H1 (cell line): ENCODE results near the gene HSD17B8. TPM values are rescaled to one million over a fixed set of nuclear protein-coding genes. Genes with fewer than 3 reads are reported as not detected.
A peak's percentile ranks its signal among the peaks of the same experiment; 100 is the strongest.

Experiments
- CHD1 ChIP-seq: IDR thresholded peaks from 2 replicates; pipeline ENCODE4 v1.6.1; 2012; ENCODE audit warnings: low read depth, low read length, improper control_type of control experiment
- CTBP2 ChIP-seq: IDR thresholded peaks from 2 replicates; pipeline ENCODE4 v1.7.0; 2011; ENCODE audit warnings: borderline replicate concordance, mild to moderate bottlenecking, moderate library complexity, mixed read lengths, low read length; ENCODE audit not compliant: insufficient read depth, insufficient read length
- HDAC2 ChIP-seq, 2 experiments: fragments of 300-600 bp in 1 of 2; sonication (generic) in 1 of 2; IDR thresholded peaks; 2 replicates each; pipeline ENCODE4 v1.6.1; 2011 to 2012; ENCODE audit warnings: low read depth in 2 of 2, low read length in 2 of 2, mild to moderate bottlenecking in 2 of 2, moderate library complexity in 2 of 2, borderline replicate concordance in 1 of 2, inconsistent platforms in 1 of 2
- JUN ChIP-seq: IDR thresholded peaks from 2 replicates; pipeline ENCODE4 v1.6.1; 2011; ENCODE audit warnings: low read depth, mild to moderate bottlenecking, improper control_type of control experiment, low read length
- POLR2A ChIP-seq, 2 experiments: IDR thresholded peaks; 1 replicate in 1 of 2; 2 replicates in 1 of 2; pipeline ENCODE4 v1.6.1; 2011; ENCODE audit warnings: low read depth in 2 of 2, low read length in 2 of 2, mild to moderate bottlenecking in 2 of 2; ENCODE audit errors: control extremely low read depth in 1 of 2
- POU5F1 ChIP-seq: IDR thresholded peaks from 2 replicates; pipeline ENCODE4 v1.6.1; 2011; ENCODE audit warnings: low read depth, mild to moderate bottlenecking, low read length, moderate library complexity
- RFX5 ChIP-seq: IDR thresholded peaks from 2 replicates; pipeline ENCODE4 v1.6.1; 2011; ENCODE audit warnings: low read depth, low read length, improper control_type of control experiment, borderline replicate concordance
- SIX5 ChIP-seq: IDR thresholded peaks from 2 replicates; pipeline ENCODE4 v1.6.1; 2011; ENCODE audit warnings: mild to moderate bottlenecking, low read depth, low read length
- ZNF274 ChIP-seq: IDR thresholded peaks from 2 replicates; pipeline ENCODE4 v1.7.0; 2012; ENCODE audit warnings: low read length, borderline replicate concordance; ENCODE audit errors: extremely low read depth
- polyA plus RNA-seq, 7 experiments: library from polyadenylated mRNA; depleted of rRNA in 3 of 7; stranded (reverse) in 5 of 7; unstranded in 2 of 7; fragments of >200 nt in 5 of 7; fragments of 200-250 nt in 2 of 7; gene quantifications; 1 replicate in 5 of 7; 2 replicates in 1 of 7; 4 replicates in 1 of 7; pipeline versions ENCODE4 v1.2.1 to v1.2.3, GENCODE V29; 2011 to 2013; ENCODE audit warnings: missing spikeins in 2 of 7, mixed read lengths in 2 of 7
- total RNA-seq: library from RNA; stranded (reverse); fragmentation: NEBNext Ultra II Directional; extraction: Animal tissue kit (Norgen Biotek cat#: 25700); gene quantifications from 2 replicates; pipeline ENCODE4 v1.2.1, GENCODE V29; 2021
- TF ChIP-seq, protein P1 (sequence below): fragments of 300-600 bp; sonication (generic); IDR thresholded peaks from 2 replicates; pipeline ENCODE4 v1.7.1; 2012; ENCODE audit warnings: low read length, moderate library complexity, mild to moderate bottlenecking, inconsistent platforms; ENCODE audit not compliant: insufficient replicate concordance

Gene HSD17B8
- total and polyA plus RNA-seq, 2 of the 8 experiments (the other 6 are each of a cell fraction or from before 2014, with no cell fraction given), result 3.3 to 17.1 TPM

DNA sequence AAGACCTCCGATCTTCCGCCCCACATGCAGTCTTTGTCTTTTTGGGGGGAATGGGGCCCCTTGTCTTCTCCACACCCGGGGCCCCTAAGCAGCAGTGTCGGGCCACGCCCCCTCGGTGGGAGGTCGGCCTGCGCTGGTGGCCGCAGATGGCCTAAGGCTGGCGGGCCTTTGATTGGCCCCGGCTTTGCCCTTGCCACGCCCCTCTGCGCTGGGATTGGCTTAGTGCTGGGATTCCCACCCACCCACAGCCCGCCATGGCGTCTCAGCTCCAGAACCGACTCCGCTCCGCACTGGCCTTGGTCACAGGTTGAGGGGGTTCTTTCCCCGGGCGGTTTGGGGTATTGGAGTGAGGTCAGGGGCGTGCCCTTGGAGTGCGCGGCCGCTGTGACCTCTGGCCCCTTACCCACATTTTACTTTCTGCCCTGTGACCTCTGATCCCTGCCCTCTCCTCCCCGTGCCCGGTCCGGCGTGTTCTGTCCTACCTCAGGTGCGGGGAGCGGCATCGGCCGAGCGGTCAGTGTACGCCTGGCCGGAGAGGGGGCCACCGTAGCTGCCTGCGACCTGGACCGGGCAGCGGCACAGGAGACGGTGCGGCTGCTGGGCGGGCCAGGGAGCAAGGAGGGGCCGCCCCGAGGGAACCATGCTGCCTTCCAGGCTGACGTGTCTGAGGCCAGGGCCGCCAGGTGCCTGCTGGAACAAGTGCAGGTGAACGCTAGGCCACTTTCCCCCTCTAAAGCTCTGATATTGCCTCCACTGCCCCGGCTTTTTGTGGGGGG is at the start of gene HSD17B8 (continued):
- TF ChIP-seq, protein P1, sequence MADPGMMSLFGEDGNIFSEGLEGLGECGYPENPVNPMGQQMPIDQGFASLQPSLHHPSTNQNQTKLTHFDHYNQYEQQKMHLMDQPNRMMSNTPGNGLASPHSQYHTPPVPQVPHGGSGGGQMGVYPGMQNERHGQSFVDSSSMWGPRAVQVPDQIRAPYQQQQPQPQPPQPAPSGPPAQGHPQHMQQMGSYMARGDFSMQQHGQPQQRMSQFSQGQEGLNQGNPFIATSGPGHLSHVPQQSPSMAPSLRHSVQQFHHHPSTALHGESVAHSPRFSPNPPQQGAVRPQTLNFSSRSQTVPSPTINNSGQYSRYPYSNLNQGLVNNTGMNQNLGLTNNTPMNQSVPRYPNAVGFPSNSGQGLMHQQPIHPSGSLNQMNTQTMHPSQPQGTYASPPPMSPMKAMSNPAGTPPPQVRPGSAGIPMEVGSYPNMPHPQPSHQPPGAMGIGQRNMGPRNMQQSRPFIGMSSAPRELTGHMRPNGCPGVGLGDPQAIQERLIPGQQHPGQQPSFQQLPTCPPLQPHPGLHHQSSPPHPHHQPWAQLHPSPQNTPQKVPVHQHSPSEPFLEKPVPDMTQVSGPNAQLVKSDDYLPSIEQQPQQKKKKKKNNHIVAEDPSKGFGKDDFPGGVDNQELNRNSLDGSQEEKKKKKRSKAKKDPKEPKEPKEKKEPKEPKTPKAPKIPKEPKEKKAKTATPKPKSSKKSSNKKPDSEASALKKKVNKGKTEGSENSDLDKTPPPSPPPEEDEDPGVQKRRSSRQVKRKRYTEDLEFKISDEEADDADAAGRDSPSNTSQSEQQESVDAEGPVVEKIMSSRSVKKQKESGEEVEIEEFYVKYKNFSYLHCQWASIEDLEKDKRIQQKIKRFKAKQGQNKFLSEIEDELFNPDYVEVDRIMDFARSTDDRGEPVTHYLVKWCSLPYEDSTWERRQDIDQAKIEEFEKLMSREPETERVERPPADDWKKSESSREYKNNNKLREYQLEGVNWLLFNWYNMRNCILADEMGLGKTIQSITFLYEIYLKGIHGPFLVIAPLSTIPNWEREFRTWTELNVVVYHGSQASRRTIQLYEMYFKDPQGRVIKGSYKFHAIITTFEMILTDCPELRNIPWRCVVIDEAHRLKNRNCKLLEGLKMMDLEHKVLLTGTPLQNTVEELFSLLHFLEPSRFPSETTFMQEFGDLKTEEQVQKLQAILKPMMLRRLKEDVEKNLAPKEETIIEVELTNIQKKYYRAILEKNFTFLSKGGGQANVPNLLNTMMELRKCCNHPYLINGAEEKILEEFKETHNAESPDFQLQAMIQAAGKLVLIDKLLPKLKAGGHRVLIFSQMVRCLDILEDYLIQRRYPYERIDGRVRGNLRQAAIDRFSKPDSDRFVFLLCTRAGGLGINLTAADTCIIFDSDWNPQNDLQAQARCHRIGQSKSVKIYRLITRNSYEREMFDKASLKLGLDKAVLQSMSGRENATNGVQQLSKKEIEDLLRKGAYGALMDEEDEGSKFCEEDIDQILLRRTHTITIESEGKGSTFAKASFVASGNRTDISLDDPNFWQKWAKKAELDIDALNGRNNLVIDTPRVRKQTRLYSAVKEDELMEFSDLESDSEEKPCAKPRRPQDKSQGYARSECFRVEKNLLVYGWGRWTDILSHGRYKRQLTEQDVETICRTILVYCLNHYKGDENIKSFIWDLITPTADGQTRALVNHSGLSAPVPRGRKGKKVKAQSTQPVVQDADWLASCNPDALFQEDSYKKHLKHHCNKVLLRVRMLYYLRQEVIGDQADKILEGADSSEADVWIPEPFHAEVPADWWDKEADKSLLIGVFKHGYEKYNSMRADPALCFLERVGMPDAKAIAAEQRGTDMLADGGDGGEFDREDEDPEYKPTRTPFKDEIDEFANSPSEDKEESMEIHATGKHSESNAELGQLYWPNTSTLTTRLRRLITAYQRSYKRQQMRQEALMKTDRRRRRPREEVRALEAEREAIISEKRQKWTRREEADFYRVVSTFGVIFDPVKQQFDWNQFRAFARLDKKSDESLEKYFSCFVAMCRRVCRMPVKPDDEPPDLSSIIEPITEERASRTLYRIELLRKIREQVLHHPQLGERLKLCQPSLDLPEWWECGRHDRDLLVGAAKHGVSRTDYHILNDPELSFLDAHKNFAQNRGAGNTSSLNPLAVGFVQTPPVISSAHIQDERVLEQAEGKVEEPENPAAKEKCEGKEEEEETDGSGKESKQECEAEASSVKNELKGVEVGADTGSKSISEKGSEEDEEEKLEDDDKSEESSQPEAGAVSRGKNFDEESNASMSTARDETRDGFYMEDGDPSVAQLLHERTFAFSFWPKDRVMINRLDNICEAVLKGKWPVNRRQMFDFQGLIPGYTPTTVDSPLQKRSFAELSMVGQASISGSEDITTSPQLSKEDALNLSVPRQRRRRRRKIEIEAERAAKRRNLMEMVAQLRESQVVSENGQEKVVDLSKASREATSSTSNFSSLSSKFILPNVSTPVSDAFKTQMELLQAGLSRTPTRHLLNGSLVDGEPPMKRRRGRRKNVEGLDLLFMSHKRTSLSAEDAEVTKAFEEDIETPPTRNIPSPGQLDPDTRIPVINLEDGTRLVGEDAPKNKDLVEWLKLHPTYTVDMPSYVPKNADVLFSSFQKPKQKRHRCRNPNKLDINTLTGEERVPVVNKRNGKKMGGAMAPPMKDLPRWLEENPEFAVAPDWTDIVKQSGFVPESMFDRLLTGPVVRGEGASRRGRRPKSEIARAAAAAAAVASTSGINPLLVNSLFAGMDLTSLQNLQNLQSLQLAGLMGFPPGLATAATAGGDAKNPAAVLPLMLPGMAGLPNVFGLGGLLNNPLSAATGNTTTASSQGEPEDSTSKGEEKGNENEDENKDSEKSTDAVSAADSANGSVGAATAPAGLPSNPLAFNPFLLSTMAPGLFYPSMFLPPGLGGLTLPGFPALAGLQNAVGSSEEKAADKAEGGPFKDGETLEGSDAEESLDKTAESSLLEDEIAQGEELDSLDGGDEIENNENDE, result no peak
- TF ChIP-seq CTBP2, result no peak
- no peak for TF ChIP-seq ZNF274
- TF ChIP-seq POLR2A (IDR thresholded peaks at IDR 0.05; ENCODE audit: control extremely low read depth in 1 of 2, low read depth in 2 of 2, low read length in 2 of 2), result peak in 1 of 2 experiments; percentile 48; a peak in 2 of 3 replicates
- TF ChIP-seq HDAC2 (IDR thresholded peaks at IDR 0.05; ENCODE audit: borderline replicate concordance in 1 of 2, low read depth in 2 of 2, low read length in 2 of 2), result no peak
- TF ChIP-seq JUN, result no peak
- no peak for TF ChIP-seq RFX5
- no peak for TF ChIP-seq SIX5
- no peak for TF ChIP-seq POU5F1
- no peak for TF ChIP-seq CHD1
